Measurements from ENCODE around the gene OR4D5. TPM values are rescaled to one million over a fixed set of nuclear protein-coding genes. Genes with fewer than 3 reads are reported as not detected.

The OR4D5 gene
- total and polyA plus RNA-seq, 2 of the 8 experiments (the other 6 are each of a cell fraction or from before 2014, with no cell fraction given), result not detected

DNA sequence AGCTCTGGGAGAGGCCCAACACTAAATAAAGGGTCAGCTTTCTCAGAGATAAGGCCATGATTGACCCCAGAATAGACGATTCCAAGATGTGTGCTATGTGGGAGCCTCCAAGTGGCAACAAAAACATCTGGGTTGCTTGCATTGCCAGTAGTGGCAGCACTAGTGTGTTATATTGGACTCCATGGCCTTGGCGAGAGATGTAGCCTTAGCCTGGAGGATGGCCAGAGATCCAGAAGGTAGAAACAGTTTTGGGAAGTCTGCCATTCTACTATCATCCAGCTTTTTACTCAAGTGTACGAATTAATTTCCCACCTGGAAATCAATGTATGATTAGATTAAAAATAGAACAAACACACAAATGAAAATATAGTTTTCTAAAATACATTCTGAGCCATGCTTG, 34.5 kb upstream of the OR4D5 start:
- TF ChIP-seq NRF1 (IDR thresholded peaks at IDR 0.05; ENCODE audit: low read depth, low read length) (no peak), HDAC6 (IDR thresholded peaks at IDR 0.05; ENCODE audit: low read depth, low read length) (no peak), TEAD4 (IDR thresholded peaks at IDR 0.05; ENCODE audit: low read depth, low read length) (no peak), ASH2L (IDR thresholded peaks at IDR 0.05; ENCODE audit: low read length) (no peak), RNF2 (IDR thresholded peaks at IDR 0.05; ENCODE audit: borderline replicate concordance, low read depth, low read length, missing control alignments, poor library complexity, severe bottlenecking) (no peak), JUN (IDR thresholded peaks at IDR 0.05; ENCODE audit: low read depth, low read length) (no peak), SIX5 (IDR thresholded peaks at IDR 0.05; ENCODE audit: low read depth, low read length) (no peak), CEBPB (IDR thresholded peaks at IDR 0.05; ENCODE audit: low read depth, low read length) (no peak), RXRA (IDR thresholded peaks at IDR 0.05; ENCODE audit: insufficient read depth, low read depth, low read length) (no peak)
- TF ChIP-seq, protein P1, sequence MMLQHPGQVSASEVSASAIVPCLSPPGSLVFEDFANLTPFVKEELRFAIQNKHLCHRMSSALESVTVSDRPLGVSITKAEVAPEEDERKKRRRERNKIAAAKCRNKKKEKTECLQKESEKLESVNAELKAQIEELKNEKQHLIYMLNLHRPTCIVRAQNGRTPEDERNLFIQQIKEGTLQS (IDR thresholded peaks at IDR 0.05; ENCODE audit: insufficient read depth, low read depth, low read length), result no peak
- H2BK12ac ChIP-seq (ENCODE audit: low read depth, low read length), result no peak overlapping the region
- no peak overlapping the region for H4K91ac ChIP-seq (replicated peaks; ENCODE audit: insufficient read length, low read length)
- no peak overlapping the region for H3K4ac ChIP-seq (replicated peaks; ENCODE audit: insufficient read length, low read depth, low read length)
- H3K4me3 ChIP-seq (ENCODE audit: extremely low read depth in 1 of 4, insufficient read depth in 2 of 4, low read depth in 3 of 4, low read length in 4 of 4), result no peak overlapping the region
- H2BK5ac ChIP-seq (ENCODE audit: low read depth, low read length), result no peak overlapping the region
- no peaks in the 10 kb centered on the region for H3K79me1 ChIP-seq (ENCODE audit: low read depth, low read length)
- no peak overlapping the region for H4K5ac ChIP-seq (ENCODE audit: insufficient read length, low read depth, low read length)
- H3K9me3 ChIP-seq (ENCODE audit: insufficient read depth in 2 of 2, low read depth in 1 of 2, low read length in 1 of 2), result no peaks in the 10 kb centered on the region
- H3K18ac ChIP-seq (ENCODE audit: extremely low read depth, low read length), result no peak overlapping the region
- ChIA-PET POLR2A (ENCODE audit: partially characterized antibody) (no interaction called here), CTCF (ENCODE audit: partially characterized antibody) (no interaction called here)
- FAIRE-seq, result no peak
- no peak overlapping the region for H3K27ac ChIP-seq (ENCODE audit: low read depth, low read length)
- H2AFZ ChIP-seq (ENCODE audit: low read length), result no peak overlapping the region
- DNase-seq (ENCODE audit: low read depth in 1 of 2, low spot score in 2 of 2), result no peak
- H3K79me2 ChIP-seq (ENCODE audit: control insufficient read depth in 1 of 2, insufficient read depth in 2 of 2, low read length in 2 of 2), result no peaks in the 10 kb centered on the region
- no peak overlapping the region for H2BK120ac ChIP-seq (replicated peaks; ENCODE audit: low read depth, low read length)
- H3K56ac ChIP-seq (replicated peaks; ENCODE audit: insufficient read length, low read depth, low read length), result no peak overlapping the region
- H2AK5ac ChIP-seq (ENCODE audit: low read depth, low read length), result no peak overlapping the region
- no peaks in the 10 kb centered on the region for H4K20me1 ChIP-seq (replicated peaks in 1 of 2; ENCODE audit: control insufficient read depth in 1 of 2, insufficient read depth in 2 of 2, low read length in 2 of 2)
- no peak overlapping the region for H3K23ac ChIP-seq (ENCODE audit: insufficient read length)
- no peak overlapping the region for H2BK15ac ChIP-seq (ENCODE audit: low read length)
- no peaks in the 10 kb centered on the region for H3K23me2 ChIP-seq (ENCODE audit: low read depth, low read length)
- H3K14ac ChIP-seq (ENCODE audit: insufficient read length), result no peak overlapping the region
- WGBS, 2 experiments (ENCODE audit: extremely low coverage in 1 of 2, insufficient coverage in 1 of 2, insufficient read length in 1 of 2, insufficient replicate concordance in 2 of 2, low coverage in 1 of 2, low lambda C conversion rate in 2 of 2, missing lambda C conversion rate in 1 of 2), result 92% methylated on average over 3 of the region's 3 CpGs; no CpG with 5 or more reads in 1 of the 2 experiments
- H3K36me3 ChIP-seq (ENCODE audit: control insufficient read depth in 2 of 4, insufficient read depth in 4 of 4, low read length in 3 of 4), result no peaks in the 10 kb centered on the region
- no peaks in the 10 kb centered on the region for H3K27me3 ChIP-seq (replicated peaks in 1 of 4; ENCODE audit: control insufficient read depth in 3 of 4, extremely low read depth in 1 of 4, insufficient read depth in 3 of 4, low read length in 3 of 4)
- no peak overlapping the region for H3K9ac ChIP-seq (replicated peaks in 1 of 4; ENCODE audit: extremely low read depth in 1 of 4, low read depth in 3 of 4, low read length in 3 of 4)
- no peak overlapping the region for H2BK20ac ChIP-seq (ENCODE audit: low read length)
- no peak overlapping the region for H3K4me2 ChIP-seq (ENCODE audit: insufficient read depth in 1 of 2, low read depth in 2 of 2, low read length in 2 of 2)
- H3K4me1 ChIP-seq (replicated peaks in 1 of 4; ENCODE audit: control insufficient read depth in 3 of 4, insufficient read depth in 4 of 4, low read length in 3 of 4), result peaks cover 0 to 3% (median 0%) of the 10 kb centered on the region in 4 experiments; a peak in 2 of 7 replicates
- no peak overlapping the region for H4K8ac ChIP-seq (ENCODE audit: extremely low read depth, insufficient read depth, low read length)
